Measurements from ENCODE around the gene GPC2.
"Not testable (repeated sequence)": the region's sequence is repeated elsewhere in the genome, so short reads cannot be mapped to it uniquely, and the experiment has no call there.

Gene GPC2

GRCh38 chr7:100132697-100133151, 44.5 kb downstream of the GPC2 start:
- TF ChIP-seq, protein P1, sequence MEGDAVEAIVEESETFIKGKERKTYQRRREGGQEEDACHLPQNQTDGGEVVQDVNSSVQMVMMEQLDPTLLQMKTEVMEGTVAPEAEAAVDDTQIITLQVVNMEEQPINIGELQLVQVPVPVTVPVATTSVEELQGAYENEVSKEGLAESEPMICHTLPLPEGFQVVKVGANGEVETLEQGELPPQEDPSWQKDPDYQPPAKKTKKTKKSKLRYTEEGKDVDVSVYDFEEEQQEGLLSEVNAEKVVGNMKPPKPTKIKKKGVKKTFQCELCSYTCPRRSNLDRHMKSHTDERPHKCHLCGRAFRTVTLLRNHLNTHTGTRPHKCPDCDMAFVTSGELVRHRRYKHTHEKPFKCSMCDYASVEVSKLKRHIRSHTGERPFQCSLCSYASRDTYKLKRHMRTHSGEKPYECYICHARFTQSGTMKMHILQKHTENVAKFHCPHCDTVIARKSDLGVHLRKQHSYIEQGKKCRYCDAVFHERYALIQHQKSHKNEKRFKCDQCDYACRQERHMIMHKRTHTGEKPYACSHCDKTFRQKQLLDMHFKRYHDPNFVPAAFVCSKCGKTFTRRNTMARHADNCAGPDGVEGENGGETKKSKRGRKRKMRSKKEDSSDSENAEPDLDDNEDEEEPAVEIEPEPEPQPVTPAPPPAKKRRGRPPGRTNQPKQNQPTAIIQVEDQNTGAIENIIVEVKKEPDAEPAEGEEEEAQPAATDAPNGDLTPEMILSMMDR (IDR thresholded peaks at IDR 0.05; ENCODE audit: extremely low read depth, insufficient read depth, missing control alignments): peak; percentile 97
- peak; percentile 80 for DNase-seq (ENCODE audit: low spot score)
- in situ Hi-C loops (cut with MboI; ENCODE audit: low pct_unique_long_range_greater_than_20kb, low sequenced_read_pairs, unreplicated experiment): loop anchor here (10.0 kb wide), 1 partner anchor 212 kb away; no protein-coding TSS in a partner anchor

DNA sequence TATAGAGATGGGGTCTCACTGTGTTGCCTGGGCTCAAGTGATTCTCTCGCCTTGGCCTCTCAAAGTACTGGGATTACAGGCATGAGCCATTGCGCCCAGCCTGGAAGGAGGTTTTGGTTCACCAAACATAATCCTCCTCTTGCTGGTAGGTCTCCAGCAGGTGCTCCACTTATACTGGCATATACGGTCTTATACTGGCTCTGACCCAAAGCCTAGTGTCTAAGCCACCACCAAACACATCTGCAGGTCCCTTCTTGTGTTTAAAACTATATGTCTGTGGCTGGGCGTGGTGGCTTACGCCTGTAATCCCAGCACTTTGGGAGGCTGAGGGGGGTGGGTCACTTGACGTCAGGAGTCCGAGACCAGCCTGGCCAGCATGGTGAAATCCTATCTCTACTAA, 45.1 kb downstream of the GPC2 start:
- DNase-seq (ENCODE audit: low spot score): no peak
- in situ Hi-C loops (cut with MboI; ENCODE audit: low pct_unique_long_range_greater_than_20kb, low sequenced_read_pairs, unreplicated experiment): loop anchor here (10.0 kb wide), 1 partner anchor 213 kb away; no protein-coding TSS in a partner anchor
- TF ChIP-seq, protein P1 (IDR thresholded peaks at IDR 0.05; ENCODE audit: extremely low read depth, insufficient read depth, missing control alignments): peak; percentile 2

DNA sequence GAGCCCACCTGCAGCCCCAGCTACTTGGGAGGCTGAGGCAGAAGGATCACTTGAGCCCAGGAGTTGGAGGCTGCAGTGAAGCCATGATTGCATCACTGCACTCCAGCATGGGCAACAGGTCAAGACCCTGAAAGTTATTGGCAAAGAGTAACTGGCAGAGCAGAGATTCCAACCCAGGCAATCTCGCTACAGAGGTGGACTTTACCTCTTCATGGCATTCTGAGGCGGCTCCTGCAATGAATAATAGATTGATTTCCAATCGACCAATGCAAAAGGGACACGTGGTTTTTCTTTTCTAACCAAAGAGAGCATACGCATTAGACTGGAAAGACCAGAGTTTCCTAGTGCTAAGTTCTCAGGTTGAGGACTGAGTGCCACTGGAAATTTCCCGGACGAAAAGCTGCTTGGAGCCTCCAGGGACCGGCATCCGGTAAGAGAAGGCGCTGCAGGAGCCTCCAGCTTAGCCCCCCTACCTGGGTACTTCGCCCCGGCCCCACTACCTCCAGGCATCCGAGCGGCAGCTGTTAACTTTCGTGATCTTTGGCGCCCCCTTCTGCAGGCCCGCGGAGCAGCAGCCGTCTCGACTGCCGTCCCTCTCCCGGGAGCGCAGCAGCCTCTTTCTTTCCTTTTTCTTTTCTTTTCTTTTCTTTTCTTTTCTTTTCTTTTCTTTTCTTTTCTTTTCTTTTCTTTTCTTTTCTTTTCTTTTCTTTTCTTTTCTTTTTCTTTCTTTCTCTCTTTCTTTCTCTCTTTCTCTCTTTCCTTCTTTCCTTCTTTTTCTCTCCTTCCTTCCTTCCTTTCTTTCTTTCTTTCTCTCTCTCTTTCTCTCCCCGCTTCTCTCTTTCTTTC, 46.4 kb downstream of the GPC2 start:
- in situ Hi-C loops (cut with MboI; ENCODE audit: low pct_unique_long_range_greater_than_20kb, low sequenced_read_pairs, unreplicated experiment): loop anchor here (10.0 kb wide), 1 partner anchor 214 kb away; no protein-coding TSS in a partner anchor
- DNase-seq (ENCODE audit: low spot score): peak; percentile 83
- TF ChIP-seq, protein P1 (IDR thresholded peaks at IDR 0.05; ENCODE audit: extremely low read depth, insufficient read depth, missing control alignments): peak; percentile 94

GRCh38 chr7:100130220-100130607, 47.0 kb downstream of the GPC2 start:
- not testable (repeated sequence) for DNase-seq (ENCODE audit: low spot score)
- in situ Hi-C loops (cut with MboI; ENCODE audit: low pct_unique_long_range_greater_than_20kb, low sequenced_read_pairs, unreplicated experiment): loop anchor here (10.0 kb wide), 1 partner anchor 215 kb away; no protein-coding TSS in a partner anchor

DNA sequence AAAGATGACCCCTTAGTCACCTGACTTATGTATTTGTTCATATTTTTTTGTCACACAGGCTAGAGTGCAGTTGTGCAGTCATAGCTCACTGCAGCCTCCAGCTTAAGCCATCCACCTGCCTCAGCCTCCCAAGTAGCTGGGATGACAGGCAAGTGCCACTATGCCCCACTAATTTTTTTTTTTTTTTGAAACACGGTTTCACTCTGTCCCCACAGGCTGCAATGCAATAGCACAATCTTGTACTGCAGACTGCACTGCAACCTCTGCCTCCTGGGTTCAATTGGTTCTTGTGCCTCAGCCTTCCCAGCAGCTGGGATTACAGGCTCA, 48.6 kb downstream of the GPC2 start:
- in situ Hi-C loops (cut with MboI; ENCODE audit: low pct_unique_long_range_greater_than_20kb, low sequenced_read_pairs, unreplicated experiment): no loop called here
- no peak for DNase-seq (ENCODE audit: low spot score)
- TF ChIP-seq, protein P1 (IDR thresholded peaks at IDR 0.05; ENCODE audit: extremely low read depth, insufficient read depth, missing control alignments): no peak

DNA sequence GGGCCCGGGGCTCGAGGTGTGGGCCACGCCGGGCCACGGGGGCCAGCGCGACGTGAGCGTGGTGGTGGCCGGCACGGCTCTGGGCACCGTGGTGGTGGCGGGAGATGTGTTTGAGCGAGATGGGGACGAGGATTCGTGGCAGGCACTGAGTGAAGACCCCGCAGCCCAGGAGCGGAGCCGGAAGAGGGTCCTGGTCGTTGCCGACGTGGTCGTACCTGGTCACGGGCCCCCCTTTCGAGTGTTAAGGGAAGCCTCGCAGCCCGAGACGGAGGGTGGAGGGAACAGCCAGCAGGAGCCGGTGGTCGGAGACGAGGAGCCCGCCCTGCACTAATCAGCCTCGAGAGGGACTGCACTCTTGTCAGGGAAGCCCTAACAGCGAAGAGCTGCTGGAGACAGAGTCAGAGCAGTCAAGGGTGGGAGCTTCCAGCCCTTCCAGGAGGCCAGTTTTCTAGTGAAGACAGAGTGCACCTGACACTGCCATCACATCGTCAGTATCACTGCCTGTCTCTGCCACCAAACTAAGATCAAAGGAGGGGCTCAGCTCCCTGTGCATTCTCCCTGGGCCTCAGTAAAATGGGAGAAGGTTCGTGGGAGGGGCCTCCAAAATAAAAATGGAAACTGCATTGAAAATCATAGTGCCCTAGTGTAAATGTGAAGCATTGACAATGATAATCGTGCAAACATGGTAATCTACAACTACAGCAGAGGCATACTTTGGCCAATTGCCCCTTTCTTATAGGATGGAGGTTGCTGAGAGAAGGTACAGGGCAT, 49.1 kb downstream of the GPC2 start:
- in situ Hi-C loops (cut with MboI; ENCODE audit: low pct_unique_long_range_greater_than_20kb, low sequenced_read_pairs, unreplicated experiment): no loop called here
- TF ChIP-seq, protein P1 (IDR thresholded peaks at IDR 0.05; ENCODE audit: extremely low read depth, insufficient read depth, missing control alignments): no peak
- DNase-seq (ENCODE audit: low spot score): peak; percentile 47

All from GM13977 (cell line).